NCI-H748 (cell line): ENCODE measurements around the gene TK2.
"Not testable (repeated sequence)": the region's sequence is repeated elsewhere in the genome, so short reads cannot be mapped to it uniquely, and the experiment has no call there.

Source experiments
- DNase-seq: peaks from one replicate; lab custom pipeline; 2025; ENCODE audit not compliant: unreplicated experiment; lab: John Stamatoyannopoulos, UW

Gene TK2

GRCh38 chr16:66549284-66550131 is at the start of gene TK2:
TSS of gene TK2 (minus strand) at chr16:66550122. CDS start at chr16:66550061, 61 bp downstream.
- peak; percentile 81 for DNase-seq

GRCh38 chr16:66598111-66598510 is 48.2 kb upstream of the TK2 start:
- no peak for DNase-seq

GRCh38 chr16:66596986-66597848 is 47.3 kb upstream of the TK2 start:
- DNase-seq = no peak

GRCh38 chr16:66596559-66596958 is 46.6 kb upstream of the TK2 start:
- DNase-seq = not testable (repeated sequence)

- DNase-seq = no peak
Observed at GRCh38 chr16:66594739-66595138, 44.8 kb upstream of the TK2 start.

GRCh38 chr16:66592814-66593213 is 42.9 kb upstream of the TK2 start:
- no peak for DNase-seq

- no peak for DNase-seq
Observed at GRCh38 chr16:66592241-66592640, 42.3 kb upstream of the TK2 start.

- no peak for DNase-seq
Observed at GRCh38 chr16:66591018-66591417, 41.1 kb upstream of the TK2 start.

GRCh38 chr16:66590322-66590721 is 40.4 kb upstream of the TK2 start:
- no peak for DNase-seq

GRCh38 chr16:66588981-66589713 is 39.2 kb upstream of the TK2 start:
- no peak for DNase-seq

GRCh38 chr16:66587881-66588600 is 38.1 kb upstream of the TK2 start:
- DNase-seq = no peak

- no peak for DNase-seq
Observed at GRCh38 chr16:66585481-66586239, 35.7 kb upstream of the TK2 start.

- DNase-seq = no peak
Observed at GRCh38 chr16:66581246-66581952, 31.5 kb upstream of the TK2 start.

GRCh38 chr16:66580605-66581209 is 30.8 kb upstream of the TK2 start:
- DNase-seq = no peak

GRCh38 chr16:66578651-66579531 is 29.0 kb upstream of the TK2 start, which contains the start of gene CMTM2:
TSS of gene CMTM2 (plus strand) at chr16:66579463. CDS start at chr16:66579608, 145 bp downstream.
- peak; percentile 26 for DNase-seq

GRCh38 chr16:66576296-66576695 is 26.4 kb upstream of the TK2 start:
- DNase-seq = no peak

- no peak for DNase-seq
Observed at GRCh38 chr16:66575060-66575459, 25.1 kb upstream of the TK2 start.

- DNase-seq = no peak
Observed at GRCh38 chr16:66574531-66574930, 24.6 kb upstream of the TK2 start.
